ENCODE measurements around the gene CREBRF.

GRCh38 chr5:173163219-173163618 lies 107.1 kb downstream of the CREBRF start:
- TF ChIP-seq CTCF (conservative IDR thresholded peaks at IDR 0.05 in 1 of 2, IDR thresholded peaks at IDR 0.05 in 1 of 2; ENCODE audit: extremely low read depth in 1 of 2, insufficient read depth in 1 of 2, low read depth in 1 of 2, low read length in 2 of 2) (no peak), EZH2 (IDR thresholded peaks at IDR 0.05; ENCODE audit: borderline replicate concordance, low read length) (no peak)
